Upper lobe of left lung (tissue), 6 donors: Measurements from ENCODE around the gene SIK3. TPM values are rescaled to one million over a fixed set of nuclear protein-coding genes. Genes with fewer than 3 reads are reported as not detected.

Experiments used
- ATAC-seq, 2 donors: fragments of 200-7000 bp; cut with Tn5 transposase; one replicate each; pipeline ENCODE4 v1.9.1; 2022; ENCODE audit warnings: mild to moderate bottlenecking in 2 of 2, moderate library complexity in 2 of 2; ENCODE audit not compliant: low FRiP score in 2 of 2
- DNase-seq, 2 donors: peaks; one replicate each; pipeline ENCODE4 v3.0.0-alpha.2; 2019 to 2020
- H3K27ac ChIP-seq, 4 donors: fragments of 200-600 bp; sonication (generic); one replicate each; pipeline ENCODE4 v1.5.1; 2016 to 2019
- H3K27me3 ChIP-seq, 4 donors: fragments of 200-600 bp; sonication (generic); one replicate each; pipeline ENCODE4 v1.5.1; 2017 to 2019
- H3K36me3 ChIP-seq, 4 donors: fragments of 200-600 bp; sonication (generic); one replicate each; pipeline ENCODE4 v1.5.1; 2016 to 2019
- H3K4me1 ChIP-seq, 4 donors: fragments of 200-600 bp; sonication (generic); one replicate each; pipeline ENCODE4 v1.5.1; 2018 to 2019
- H3K4me3 ChIP-seq, 4 donors: fragments of 200-600 bp; sonication (generic); one replicate each; pipeline ENCODE4 v1.5.1; 2017 to 2019; ENCODE audit warnings: mild to moderate bottlenecking in 2 of 4, moderate library complexity in 1 of 4
- H3K9me3 ChIP-seq, 4 donors: fragments of 200-600 bp; sonication (generic); one replicate each; pipeline ENCODE4 v1.5.1; 2018 to 2019
- CTCF ChIP-seq, 6 experiments: fragments of 450-650 bp in 4 of 6; fragments of 200-600 bp in 2 of 6; sonication (generic) in 2 of 6; IDR thresholded peaks; one replicate each; pipeline ENCODE4 v1.5.1; 2016 to 2019; ENCODE audit warnings: antibody characterized with exemption in 6 of 6
- EP300 ChIP-seq, 4 donors: sonication (generic); formaldehyde crosslinking; IDR thresholded peaks; one replicate each; pipeline ENCODE4 v1.5.1; 2017; ENCODE audit warnings: antibody characterized with exemption in 4 of 4, control low read depth in 2 of 4
- POLR2A ChIP-seq, 4 donors: fragments of 450-650 bp; IDR thresholded peaks; one replicate each; pipeline ENCODE4 v1.5.1; 2016 to 2017; ENCODE audit warnings: antibody characterized with exemption in 4 of 4, mild to moderate bottlenecking in 2 of 4
- POLR2AphosphoS5 ChIP-seq, 2 donors: sonication (generic); formaldehyde crosslinking; IDR thresholded peaks; one replicate each; pipeline ENCODE4 v1.5.1; 2017; ENCODE audit warnings: antibody characterized with exemption in 2 of 2
- WGBS, 2 donors: methylation state at CpG; one replicate each; pipeline ENCODE4 v1.1.5; 2017 to 2018; 5-methylcytosine and 5-hydroxymethylcytosine counted together
- total RNA-seq, 6 donors: library from RNA; depleted of rRNA in 4 of 6; stranded (reverse); fragments of >200 nt in 4 of 6; gene quantifications; one replicate each; pipeline versions ENCODE4 v1.1.0 to v1.2.1, GENCODE V29; 2016 to 2021
- donor health status: DM: no; HTN: no; CAD: no; lungs with moderate emphysema.
- donor health status: DM: no; HTN: yes; CAD: no; lungs with severe emphysema.

SIK3 gene
- total RNA-seq, 6 donors from 2014 or later = 26.9 to 115 (median 43.7) TPM

GRCh38 chr11:116973270-116973669 is 125.0 kb downstream of the SIK3 start:
- H3K27ac ChIP-seq = no peak overlapping the region
- ATAC-seq = no peak

GRCh38 chr11:116972691-116973090 is 125.5 kb downstream of the SIK3 start:
- ATAC-seq (peak; percentile 48 to 49), DNase-seq (peak in 1 of 2 donors; percentile 31)
- TF ChIP-seq EP300 (IDR thresholded peaks at IDR 0.05) (no peak), POLR2AphosphoS5 (IDR thresholded peaks at IDR 0.05) (no peak), POLR2A (IDR thresholded peaks at IDR 0.05) (no peak), CTCF (IDR thresholded peaks at IDR 0.05) (peak in 2 of 6 experiments; percentile 6 to 8)
- Histone ChIP-seq H3K27me3 (no peaks in the 10 kb centered on the region), H3K36me3 (no peaks in the 10 kb centered on the region), H3K27ac (no peak overlapping the region), H3K9me3 (no peaks in the 10 kb centered on the region), H3K4me1 (peaks cover 4 to 13% (median 8%) of the 10 kb centered on the region in 4 donors), H3K4me3 (no peak overlapping the region)
- 49 to 54% methylated on average over 4 of the region's 4 CpGs for WGBS, 2 donors

More at GRCh38 chr11:116973270-116973669, 125.0 kb downstream of the SIK3 start:
- H3K4me3 ChIP-seq = no peak overlapping the region
- DNase-seq = no peak
- TF ChIP-seq CTCF (IDR thresholded peaks at IDR 0.05) (no peak), POLR2AphosphoS5 (IDR thresholded peaks at IDR 0.05) (no peak), EP300 (IDR thresholded peaks at IDR 0.05) (no peak), POLR2A (IDR thresholded peaks at IDR 0.05) (no peak)
- no peaks in the 10 kb centered on the region for H3K27me3 ChIP-seq
- H3K4me1 ChIP-seq = peaks cover 4 to 13% (median 8%) of the 10 kb centered on the region in 4 donors
- H3K9me3 ChIP-seq = no peaks in the 10 kb centered on the region
- H3K36me3 ChIP-seq = no peaks in the 10 kb centered on the region

GRCh38 chr11:116970485-116971292 is 127.5 kb downstream of the SIK3 start:
- ATAC-seq (no peak), DNase-seq (no peak)
- Histone ChIP-seq H3K4me1 (peaks cover 4 to 13% (median 7%) of the 10 kb centered on the region in 4 donors), H3K4me3 (no peak overlapping the region), H3K36me3 (no peaks in the 10 kb centered on the region), H3K27ac (no peak overlapping the region), H3K9me3 (no peaks in the 10 kb centered on the region), H3K27me3 (no peaks in the 10 kb centered on the region)
- 90 to 96% methylated on average over 6 of the region's 6 CpGs for WGBS, 2 donors
- TF ChIP-seq POLR2AphosphoS5 (IDR thresholded peaks at IDR 0.05) (no peak), POLR2A (IDR thresholded peaks at IDR 0.05) (no peak), CTCF (IDR thresholded peaks at IDR 0.05) (no peak), EP300 (IDR thresholded peaks at IDR 0.05) (no peak)

GRCh38 chr11:116969694-116970093 is 128.5 kb downstream of the SIK3 start:
- WGBS, 2 donors = 97 to 98% methylated on average over 2 of the region's 2 CpGs
- no peak overlapping the region for H3K4me3 ChIP-seq
- H3K9me3 ChIP-seq = no peaks in the 10 kb centered on the region
- no peaks in the 10 kb centered on the region for H3K27me3 ChIP-seq
- no peaks in the 10 kb centered on the region for H3K36me3 ChIP-seq
- TF ChIP-seq CTCF (IDR thresholded peaks at IDR 0.05) (no peak), EP300 (IDR thresholded peaks at IDR 0.05) (no peak), POLR2AphosphoS5 (IDR thresholded peaks at IDR 0.05) (no peak), POLR2A (IDR thresholded peaks at IDR 0.05) (no peak)
- ATAC-seq (no peak), DNase-seq (no peak)
- peaks cover 4 to 13% (median 7%) of the 10 kb centered on the region in 4 donors for H3K4me1 ChIP-seq
- no peak overlapping the region for H3K27ac ChIP-seq
